ENCODE measurements around the gene ABCB9.

DNA sequence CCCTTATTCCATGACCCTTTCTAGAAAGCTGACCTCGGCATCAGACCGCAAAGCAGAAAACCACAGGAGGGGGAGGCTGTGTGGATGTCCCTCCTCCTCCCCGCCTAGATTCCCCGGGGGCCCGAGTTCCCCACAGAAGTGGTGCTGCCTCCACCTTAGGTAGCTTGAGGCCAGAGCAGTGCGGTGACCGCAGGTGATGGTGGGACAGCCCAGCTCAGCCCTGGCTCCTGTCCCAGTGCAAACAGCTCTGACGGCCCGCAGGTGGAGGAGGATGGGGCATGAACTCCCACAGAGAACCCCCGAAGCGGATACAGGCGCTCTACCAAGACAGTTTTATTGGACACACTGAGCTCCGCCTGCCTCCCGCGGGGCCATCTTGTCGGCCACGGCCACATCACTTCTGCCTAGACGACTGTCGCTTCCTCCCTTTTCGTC is 33.7 kb upstream of the ABCB9 start:
- no peak for TF ChIP-seq GATA3 (IDR thresholded peaks at IDR 0.05; ENCODE audit: low read depth, low read length)
- TF ChIP-seq GATA2 (IDR thresholded peaks at IDR 0.05; ENCODE audit: low read depth, low read length), result no peak
